HCT116 (cell line): ENCODE data around the gene CENPU.

Experiments
- EZH2 ChIP-seq: fragments of 200-600 bp; sonication (generic); IDR thresholded peaks from 2 replicates; pipeline ENCODE4 v1.6.1; 2017; ENCODE audit warnings: antibody characterized with exemption, mixed run types
- EZH2phosphoT487 ChIP-seq: fragments of 200-600 bp; IDR thresholded peaks from 2 replicates; pipeline ENCODE4 v1.6.1; 2018; ENCODE audit warnings: antibody characterized with exemption, borderline replicate concordance
- JUND ChIP-seq: IDR thresholded peaks from 2 replicates; pipeline ENCODE4 v1.6.1; 2012
- POLR2A ChIP-seq: IDR thresholded peaks from 2 replicates; pipeline ENCODE4 v1.7.0; 2011; ENCODE audit warnings: borderline replicate concordance; ENCODE audit not compliant: insufficient read depth, insufficient read length; ENCODE audit errors: extremely low read depth
- SIN3A ChIP-seq: IDR thresholded peaks from 2 replicates; pipeline ENCODE4 v1.6.1; 2012; ENCODE audit warnings: low read depth
- ZNF274 ChIP-seq: fragments of 200-500 bp; sonication (Bioruptor generic); IDR thresholded peaks from 2 replicates; pipeline ENCODE4 v1.6.1; 2014; ENCODE audit warnings: mild to moderate bottlenecking, low read depth, low read length, inconsistent platforms
- TF ChIP-seq, protein P1 (sequence below), 3 experiments: fragments of 200-600 bp in 1 of 3; sonication (generic) in 1 of 3; IDR thresholded peaks in 2 of 3; conservative IDR thresholded peaks in 1 of 3; 2 replicates each; pipeline ENCODE4 v1.5.1; 2012 to 2017; ENCODE audit warnings: low read depth in 2 of 3, low read length in 2 of 3, antibody characterized with exemption in 1 of 3, borderline replicate concordance in 1 of 3, control low read depth in 1 of 3, mild to moderate bottlenecking in 1 of 3, mixed read lengths in 1 of 3, mixed run types in 1 of 3, moderate library complexity in 1 of 3; ENCODE audit not compliant: insufficient read depth in 1 of 3
- TF ChIP-seq, protein P2 (sequence below): IDR thresholded peaks from 2 replicates; pipeline ENCODE4 v1.6.1; 2012; ENCODE audit warnings: low read depth

DNA sequence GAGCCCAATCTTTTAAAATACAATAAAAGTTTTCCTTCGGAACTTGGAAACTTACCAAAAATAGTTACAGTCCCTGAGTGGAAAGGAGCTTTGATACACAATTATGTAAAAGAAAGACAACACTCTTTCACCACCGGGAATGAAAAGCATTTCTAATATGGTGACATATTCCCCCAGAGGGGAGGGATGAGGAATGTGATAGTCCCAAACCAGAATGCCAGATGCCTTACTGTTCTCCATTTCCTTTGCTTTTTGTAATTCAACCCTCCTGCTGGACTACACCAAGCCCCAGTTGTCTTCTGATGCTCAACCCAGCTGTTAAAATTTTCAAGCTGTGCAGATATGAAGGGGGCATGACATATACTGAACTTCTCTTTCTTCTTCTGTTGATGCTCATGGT, 80.2 kb downstream of the CENPU start:
- TF ChIP-seq, protein P1, sequence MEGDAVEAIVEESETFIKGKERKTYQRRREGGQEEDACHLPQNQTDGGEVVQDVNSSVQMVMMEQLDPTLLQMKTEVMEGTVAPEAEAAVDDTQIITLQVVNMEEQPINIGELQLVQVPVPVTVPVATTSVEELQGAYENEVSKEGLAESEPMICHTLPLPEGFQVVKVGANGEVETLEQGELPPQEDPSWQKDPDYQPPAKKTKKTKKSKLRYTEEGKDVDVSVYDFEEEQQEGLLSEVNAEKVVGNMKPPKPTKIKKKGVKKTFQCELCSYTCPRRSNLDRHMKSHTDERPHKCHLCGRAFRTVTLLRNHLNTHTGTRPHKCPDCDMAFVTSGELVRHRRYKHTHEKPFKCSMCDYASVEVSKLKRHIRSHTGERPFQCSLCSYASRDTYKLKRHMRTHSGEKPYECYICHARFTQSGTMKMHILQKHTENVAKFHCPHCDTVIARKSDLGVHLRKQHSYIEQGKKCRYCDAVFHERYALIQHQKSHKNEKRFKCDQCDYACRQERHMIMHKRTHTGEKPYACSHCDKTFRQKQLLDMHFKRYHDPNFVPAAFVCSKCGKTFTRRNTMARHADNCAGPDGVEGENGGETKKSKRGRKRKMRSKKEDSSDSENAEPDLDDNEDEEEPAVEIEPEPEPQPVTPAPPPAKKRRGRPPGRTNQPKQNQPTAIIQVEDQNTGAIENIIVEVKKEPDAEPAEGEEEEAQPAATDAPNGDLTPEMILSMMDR (IDR thresholded peaks at IDR 0.05 in 2 of 3, conservative IDR thresholded peaks at IDR 0.05 in 1 of 3; ENCODE audit: borderline replicate concordance in 1 of 3, insufficient read depth in 1 of 3, low read depth in 2 of 3, low read length in 2 of 3), result no peak
- TF ChIP-seq JUND (no peak), POLR2A (no peak), EZH2 (no peak), SIN3A (no peak), EZH2phosphoT487 (no peak), ZNF274 (no peak)
- TF ChIP-seq, protein P2, sequence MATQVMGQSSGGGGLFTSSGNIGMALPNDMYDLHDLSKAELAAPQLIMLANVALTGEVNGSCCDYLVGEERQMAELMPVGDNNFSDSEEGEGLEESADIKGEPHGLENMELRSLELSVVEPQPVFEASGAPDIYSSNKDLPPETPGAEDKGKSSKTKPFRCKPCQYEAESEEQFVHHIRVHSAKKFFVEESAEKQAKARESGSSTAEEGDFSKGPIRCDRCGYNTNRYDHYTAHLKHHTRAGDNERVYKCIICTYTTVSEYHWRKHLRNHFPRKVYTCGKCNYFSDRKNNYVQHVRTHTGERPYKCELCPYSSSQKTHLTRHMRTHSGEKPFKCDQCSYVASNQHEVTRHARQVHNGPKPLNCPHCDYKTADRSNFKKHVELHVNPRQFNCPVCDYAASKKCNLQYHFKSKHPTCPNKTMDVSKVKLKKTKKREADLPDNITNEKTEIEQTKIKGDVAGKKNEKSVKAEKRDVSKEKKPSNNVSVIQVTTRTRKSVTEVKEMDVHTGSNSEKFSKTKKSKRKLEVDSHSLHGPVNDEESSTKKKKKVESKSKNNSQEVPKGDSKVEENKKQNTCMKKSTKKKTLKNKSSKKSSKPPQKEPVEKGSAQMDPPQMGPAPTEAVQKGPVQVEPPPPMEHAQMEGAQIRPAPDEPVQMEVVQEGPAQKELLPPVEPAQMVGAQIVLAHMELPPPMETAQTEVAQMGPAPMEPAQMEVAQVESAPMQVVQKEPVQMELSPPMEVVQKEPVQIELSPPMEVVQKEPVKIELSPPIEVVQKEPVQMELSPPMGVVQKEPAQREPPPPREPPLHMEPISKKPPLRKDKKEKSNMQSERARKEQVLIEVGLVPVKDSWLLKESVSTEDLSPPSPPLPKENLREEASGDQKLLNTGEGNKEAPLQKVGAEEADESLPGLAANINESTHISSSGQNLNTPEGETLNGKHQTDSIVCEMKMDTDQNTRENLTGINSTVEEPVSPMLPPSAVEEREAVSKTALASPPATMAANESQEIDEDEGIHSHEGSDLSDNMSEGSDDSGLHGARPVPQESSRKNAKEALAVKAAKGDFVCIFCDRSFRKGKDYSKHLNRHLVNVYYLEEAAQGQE, result no peak
